ENCODE measurements around the gene NFS1.
A peak's percentile ranks its signal among the peaks of the same experiment; 100 is the strongest.

Gene NFS1

DNA sequence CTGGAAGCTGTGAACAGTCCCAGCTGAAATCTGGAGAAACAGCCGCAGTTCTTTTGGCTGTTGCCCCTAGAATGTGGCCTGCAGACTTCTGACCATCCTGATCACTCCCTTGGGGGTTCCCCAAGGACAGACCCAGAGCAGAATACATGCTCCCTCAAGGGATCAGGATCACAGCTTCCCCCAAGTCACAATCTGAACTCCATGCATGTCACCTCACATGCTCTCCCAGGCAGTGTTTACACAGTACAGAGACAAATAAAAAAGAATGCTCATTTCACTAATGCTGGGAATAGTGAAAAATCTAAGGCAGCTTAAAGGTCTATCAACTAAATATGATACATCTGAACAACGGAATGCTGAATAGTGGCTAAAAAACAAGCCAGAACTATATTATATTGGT is 63.1 kb downstream of the NFS1 start:
- no peak for DNase-seq

DNA sequence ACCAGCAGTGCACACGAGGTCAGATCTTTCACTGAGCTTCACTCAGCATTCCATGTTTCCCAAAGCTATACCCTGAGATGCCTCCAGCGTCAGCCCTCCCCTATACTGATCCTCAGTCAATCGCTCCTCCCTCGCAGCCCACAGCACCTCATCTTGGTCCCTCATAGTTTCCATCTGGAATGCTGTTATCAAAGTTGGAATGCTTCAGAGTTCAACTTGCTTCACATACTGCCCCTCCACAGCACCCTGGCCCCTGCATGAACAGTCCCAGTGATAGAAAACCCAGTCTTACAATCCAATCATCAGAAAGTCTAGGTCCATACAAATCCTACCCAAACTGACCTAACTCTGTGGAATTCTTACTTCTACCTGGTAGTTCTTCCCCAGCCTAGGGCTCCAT is 63.5 kb downstream of the NFS1 start:
- no peak for DNase-seq

GRCh38 chr20:35632539-35633115 is 66.5 kb downstream of the NFS1 start:
- no peak for DNase-seq

GRCh38 chr20:35630636-35631035 is 68.5 kb downstream of the NFS1 start:
- no peak for DNase-seq

GRCh38 chr20:35629427-35630145 is 69.6 kb downstream of the NFS1 start:
- no peak for DNase-seq

- DNase-seq = no peak
Observed at GRCh38 chr20:35627121-35627520, 72.0 kb downstream of the NFS1 start.

DNA sequence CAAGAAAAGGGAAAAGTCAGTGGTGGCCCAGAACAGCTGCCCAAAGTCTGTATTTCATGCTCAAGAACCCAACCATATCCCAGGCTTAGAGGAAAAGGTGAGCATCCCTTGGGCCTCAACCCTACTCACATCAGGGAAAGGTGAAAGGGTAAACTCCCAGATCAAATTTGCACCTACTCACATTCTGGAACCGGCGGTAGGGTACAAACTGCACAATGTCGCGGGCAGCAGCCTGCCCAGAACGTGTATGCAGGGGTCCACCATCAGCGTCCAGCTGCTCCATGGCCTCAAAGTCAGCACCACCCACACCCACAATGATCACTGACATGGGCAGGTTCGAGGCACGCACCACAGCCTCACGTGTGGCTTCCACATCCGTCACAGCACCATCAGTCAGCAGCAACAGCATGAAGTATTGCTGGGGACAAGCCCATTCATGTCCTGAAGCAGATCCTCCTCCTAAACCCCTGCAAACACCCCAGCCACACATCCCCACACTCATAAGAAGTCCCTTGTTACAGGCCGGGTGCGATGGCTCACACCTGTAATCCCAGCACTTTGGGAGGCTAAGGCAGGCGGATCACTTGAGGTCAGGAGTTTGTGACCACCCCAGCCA is 72.7 kb downstream of the NFS1 start:
- no peak for DNase-seq

DNA sequence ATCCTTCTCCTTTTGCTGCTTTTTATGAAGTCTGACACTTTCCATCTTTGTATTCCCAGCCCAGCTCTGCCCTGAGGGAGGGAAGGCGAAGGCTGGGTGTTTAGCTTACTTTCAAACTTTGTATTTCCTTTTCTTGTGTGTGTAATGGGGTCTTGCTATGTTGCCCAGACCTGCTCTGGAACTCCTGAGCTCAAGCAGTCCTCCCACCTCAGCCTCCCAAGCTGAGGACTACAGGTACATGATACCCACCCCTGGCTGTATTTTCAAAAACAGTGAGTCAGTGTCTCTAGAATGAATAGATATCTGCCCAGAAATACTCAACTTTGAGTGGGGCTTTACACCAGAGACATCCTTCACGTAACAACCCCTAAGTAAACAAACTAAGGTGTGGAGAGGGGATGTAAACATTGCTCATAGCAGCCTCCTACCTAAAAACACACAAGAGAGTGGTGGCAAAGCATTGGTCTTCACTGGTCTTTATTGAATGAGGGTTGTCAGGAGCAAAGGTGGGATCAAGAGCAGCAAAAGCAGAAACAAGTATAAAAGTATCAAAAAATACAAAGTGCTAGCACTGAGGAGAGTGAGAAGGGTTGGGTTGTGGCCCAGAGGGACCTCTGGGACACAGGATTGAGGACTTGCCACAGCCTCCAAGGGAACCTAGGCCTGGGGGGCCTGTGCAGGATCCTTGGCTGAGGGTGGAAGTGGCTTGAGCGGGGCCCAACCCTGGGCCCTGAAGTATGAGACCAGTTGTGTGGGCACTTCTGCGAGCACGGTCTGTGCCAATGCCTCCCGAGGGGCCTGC is 73.4 kb downstream of the NFS1 start:
- no peak for DNase-seq

- no peak for DNase-seq
Observed at GRCh38 chr20:35621560-35621946, 77.6 kb downstream of the NFS1 start.

DNA sequence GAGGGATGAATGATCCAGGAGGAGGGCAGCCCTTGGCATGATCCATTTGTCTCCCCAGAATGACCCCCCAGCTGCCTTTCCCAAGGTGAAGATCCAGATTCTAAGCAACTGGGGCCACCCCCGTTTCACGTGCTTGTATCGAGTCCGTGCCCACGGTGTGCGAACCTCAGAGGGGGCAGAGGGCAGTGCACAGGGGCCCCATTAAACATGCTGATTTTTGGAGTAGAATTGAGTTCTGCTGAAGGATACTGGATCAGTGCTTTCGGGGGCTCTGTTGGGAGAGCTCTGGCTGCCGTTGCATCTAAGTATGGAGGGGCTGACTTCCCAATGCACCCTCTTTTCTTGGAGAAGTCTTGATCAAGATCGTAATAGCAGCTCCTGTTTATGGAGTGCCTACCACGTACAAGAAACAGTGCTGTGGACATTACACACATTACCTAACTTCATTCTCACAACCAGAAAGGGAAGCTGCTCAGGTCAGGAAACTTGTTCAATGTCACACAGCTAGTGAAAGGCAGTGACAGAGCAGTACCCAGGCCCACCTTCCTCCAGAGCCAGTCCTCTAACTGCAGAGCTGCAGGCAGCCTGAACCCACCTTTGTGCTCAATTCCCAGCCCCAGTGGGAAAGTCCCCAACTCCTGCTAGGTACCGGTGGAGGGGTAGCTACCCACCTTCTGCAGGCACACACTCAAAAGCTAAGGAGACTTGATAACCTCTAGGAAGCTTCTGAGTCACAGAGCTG is 78.2 kb downstream of the NFS1 start:
- DNase-seq = no peak

GRCh38 chr20:35619196-35620095 is 79.7 kb downstream of the NFS1 start:
- DNase-seq = peak; percentile 87

DNA sequence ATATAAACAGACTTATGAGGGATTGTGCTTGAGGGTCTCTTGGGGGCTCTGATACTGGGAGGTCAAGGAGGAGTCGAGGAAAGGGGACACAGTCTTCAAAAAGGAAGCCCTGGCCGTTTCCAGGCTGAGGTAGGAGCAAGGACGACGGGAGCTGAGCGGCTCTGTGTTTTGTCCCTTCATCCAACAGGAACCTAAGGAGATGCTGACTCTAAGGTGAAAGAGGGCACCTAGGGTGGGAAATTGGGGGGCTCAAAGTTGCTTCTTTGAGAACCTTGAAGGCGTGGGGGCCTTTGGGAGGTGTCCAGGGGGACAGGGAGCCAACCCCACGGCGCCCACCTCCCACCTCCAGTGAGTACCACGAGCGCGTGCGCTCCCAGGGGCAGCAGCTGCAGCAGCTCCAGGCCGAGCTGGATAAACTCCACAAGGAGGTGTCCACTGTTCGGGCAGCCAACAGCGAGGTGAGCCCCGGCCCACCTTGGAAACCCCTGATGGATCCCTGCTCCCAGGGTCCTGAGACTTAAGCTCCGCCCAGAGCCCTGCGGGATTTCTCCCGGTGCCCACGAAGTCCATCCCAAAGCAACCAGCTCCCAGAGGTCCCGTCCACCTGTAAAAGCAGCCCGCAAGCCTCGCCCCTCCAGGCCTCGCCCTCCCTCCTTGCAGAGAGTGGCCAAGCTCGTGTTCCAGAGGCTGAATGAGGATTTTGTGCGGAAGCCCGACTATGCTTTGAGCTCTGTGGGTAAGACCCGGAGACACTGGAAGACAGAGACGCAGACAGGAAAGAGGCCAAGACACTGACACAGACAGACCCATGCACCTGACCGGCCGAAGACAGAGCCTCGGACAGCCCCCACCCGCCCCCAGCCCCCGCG is 80.7 kb downstream of the NFS1 start:
- DNase-seq = peak; percentile 46

Data from eye (tissue), 1 donor.